Stimulated activated naive CD4-positive, alpha-beta T cell (primary cell): ENCODE measurements around the gene PTBP3.
"Not testable (repeated sequence)": the region's sequence is repeated elsewhere in the genome, so short reads cannot be mapped to it uniquely, and the experiment has no call there.

Experiments
- DNase-seq, 6 experiments: peaks; one replicate each; lab custom pipeline; 2025; lab: John Stamatoyannopoulos, UW

Gene PTBP3

DNA sequence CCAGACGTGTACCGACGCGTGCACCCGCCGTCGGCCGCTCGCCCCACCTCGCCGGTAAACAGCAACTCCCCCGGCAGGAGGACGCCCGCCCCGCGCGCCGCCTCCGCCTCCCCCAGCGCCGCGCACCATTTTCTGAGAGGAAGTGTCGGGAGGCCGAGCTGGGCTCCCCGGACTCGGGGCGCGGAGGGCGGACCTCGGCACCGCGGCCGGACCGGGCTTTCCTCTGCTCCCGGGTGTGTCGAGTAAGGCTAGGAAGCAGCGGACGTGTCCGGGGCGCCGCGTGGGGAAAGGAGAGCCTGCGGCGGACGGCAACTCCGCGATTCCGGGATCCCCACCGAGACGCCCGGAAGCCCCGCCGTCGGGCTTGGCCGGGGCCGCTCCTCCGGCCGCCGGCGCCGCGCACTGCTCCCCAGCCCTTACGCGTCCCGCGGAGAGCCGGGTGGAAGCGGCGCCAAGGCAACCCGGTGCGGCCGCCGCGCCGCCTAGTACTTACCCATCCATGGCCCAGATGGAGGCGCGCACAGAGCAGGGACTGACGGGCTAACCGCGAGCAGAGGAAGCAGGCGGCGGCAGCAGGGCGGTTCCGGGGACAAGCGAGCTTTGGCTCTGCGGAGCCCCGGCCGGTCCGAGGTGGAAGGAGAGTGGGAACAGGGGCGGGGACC lies at the start of gene PTBP3:
PTBP3 (minus strand) TSS at position 643 of the 662 bp plus-strand sequence. CDS start 35,754 bp downstream, outside the sequence.
- peak; percentile 49 to 84 (median 73) for DNase-seq

- DNase-seq: no peak
Observed at GRCh38 chr9:112382501-112383364, 49.3 kb upstream of the PTBP3 start.

DNA sequence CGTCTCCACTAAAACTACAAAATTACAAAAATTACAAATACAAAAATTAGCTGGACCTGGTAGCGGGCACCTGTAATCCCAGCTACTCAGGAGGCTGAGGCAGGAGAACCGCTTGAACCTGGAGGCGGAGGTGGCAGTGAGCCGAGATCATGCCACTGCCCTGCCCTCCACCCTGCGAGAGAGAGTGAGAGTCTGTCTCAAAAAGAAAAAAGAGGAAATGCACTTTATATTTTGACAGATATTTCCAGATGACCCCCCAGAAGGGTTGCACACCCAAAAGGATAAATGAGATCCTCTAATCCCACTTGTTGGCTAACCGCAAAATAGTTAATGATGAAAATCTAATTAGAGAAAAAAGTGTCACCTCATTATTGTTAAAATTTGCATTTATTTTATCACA lies 48.6 kb upstream of the PTBP3 start:
- no peak for DNase-seq

GRCh38 chr9:112380825-112381221 lies 47.4 kb upstream of the PTBP3 start:
- DNase-seq: peak in 2 of 6 experiments; percentile 28 to 29

GRCh38 chr9:112380102-112380824 lies 46.8 kb upstream of the PTBP3 start, which contains the start of gene HSDL2:
HSDL2 (plus strand) TSS chr9:112380108; CDS start chr9:112380164, 56 bp downstream.
- peak in 1 of 6 experiments; percentile 46 for DNase-seq

DNA sequence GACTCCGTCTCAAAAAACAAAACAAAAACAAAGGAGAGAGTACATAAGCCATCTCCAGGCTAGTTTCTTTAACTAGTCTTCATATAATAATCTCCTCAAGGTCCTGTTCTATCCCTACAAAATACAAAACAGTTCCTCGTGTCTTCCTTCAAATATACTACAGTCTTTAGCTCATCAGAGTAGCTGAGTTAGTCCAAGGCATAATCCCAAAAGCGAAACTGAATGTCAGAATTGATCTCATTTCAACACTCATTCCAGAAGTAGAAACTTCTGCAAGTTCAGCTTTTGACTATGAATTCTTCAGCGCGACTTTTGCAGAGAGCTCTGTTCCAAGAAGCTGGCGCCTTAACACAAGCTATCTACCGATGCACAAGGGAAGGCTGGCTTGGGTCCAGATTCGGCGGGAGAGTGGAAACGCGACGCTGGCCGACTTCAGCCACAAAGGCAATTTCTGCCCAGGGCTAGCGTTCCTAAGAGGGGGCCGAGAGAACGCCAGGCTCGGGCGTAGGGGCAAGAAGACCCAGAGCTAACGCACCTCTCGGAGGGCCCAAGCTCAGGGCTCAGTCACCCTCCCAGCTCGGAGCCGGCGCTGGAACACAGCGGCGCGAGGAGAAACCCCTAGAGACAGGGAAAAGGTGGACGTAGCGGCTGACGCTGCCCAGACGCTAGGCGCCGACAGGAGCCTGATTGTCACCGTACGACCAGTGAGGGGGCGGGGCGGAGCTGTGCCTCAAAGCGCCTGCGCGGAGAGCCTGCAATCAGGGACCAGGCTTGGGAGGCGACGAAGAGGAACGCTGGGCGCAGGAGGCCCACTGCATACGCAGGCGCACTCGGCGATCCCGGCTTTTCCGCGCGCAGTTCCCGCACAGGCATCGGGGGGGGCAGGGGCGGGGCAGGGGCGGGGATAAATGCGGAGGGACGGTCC lies 46.0 kb upstream of the PTBP3 start:
- peak; percentile 86 to 97 (median 93) for DNase-seq

- no peak for DNase-seq
Observed at GRCh38 chr9:112378328-112379176, 45.1 kb upstream of the PTBP3 start.

- DNase-seq: no peak
Observed at GRCh38 chr9:112377684-112378327, 44.4 kb upstream of the PTBP3 start.

DNA sequence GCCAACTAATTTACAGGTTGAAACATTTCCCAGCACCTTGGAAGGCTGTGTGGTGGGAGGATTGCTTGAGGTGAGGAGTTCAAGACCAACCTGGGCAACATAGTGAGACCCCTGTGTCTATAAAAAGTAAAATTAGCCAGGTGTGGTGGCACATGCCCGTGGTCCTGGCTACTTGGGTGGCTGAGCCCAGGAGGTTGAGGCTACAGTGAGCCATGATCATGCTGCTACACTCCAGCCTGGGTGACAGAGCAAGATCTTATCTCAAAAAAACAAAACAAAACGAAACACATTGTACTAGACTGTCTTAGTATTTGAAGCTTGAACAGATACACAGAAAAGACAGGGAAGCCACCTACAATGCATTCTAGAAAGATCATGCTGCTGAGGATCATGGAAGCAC lies 43.7 kb upstream of the PTBP3 start:
- no peak for DNase-seq

GRCh38 chr9:112375361-112375760 lies 41.9 kb upstream of the PTBP3 start:
- DNase-seq: no peak

DNA sequence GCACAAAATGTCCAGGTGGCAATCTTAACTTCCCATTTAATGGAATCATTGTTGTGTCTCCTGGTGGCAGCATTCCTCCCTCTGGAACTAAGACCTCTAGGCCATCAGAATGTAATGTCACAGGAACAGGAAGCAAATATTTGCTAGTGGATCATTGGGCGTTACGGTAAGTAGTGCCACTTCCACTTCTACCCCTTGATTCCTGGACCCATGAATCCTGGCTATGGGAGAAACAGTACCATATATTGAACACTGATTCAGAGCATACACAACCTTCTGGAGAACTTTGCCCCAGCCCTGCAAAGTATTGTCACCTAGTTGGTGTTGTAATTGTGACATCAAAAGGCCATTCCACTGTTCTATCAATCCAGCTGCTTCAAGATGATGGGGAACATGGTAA lies 40.8 kb upstream of the PTBP3 start:
- DNase-seq: not testable (repeated sequence)

DNA sequence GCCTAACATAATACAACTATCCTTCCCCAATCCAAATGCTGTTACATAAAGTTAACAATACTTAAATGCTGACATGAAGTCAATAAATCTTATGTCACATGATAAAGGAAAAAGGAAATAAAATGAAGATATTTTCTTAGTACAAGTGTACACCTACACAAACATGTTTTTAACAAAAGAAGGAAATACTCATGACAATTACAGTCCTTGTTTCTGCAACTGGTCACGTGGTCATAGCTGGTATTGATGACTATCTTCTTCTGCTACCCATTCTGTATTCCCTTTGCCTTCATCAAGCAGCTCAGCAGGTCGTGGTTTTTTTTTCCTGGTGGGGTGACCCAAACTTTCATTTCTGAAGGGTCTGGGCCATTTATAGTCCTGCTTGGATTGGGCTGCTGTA lies 40.2 kb upstream of the PTBP3 start:
- not testable (repeated sequence) for DNase-seq

- no peak for DNase-seq
Observed at GRCh38 chr9:112371060-112371459, 37.6 kb upstream of the PTBP3 start.

GRCh38 chr9:112369817-112370216 lies 36.4 kb upstream of the PTBP3 start:
- no peak for DNase-seq

- DNase-seq: no peak
Observed at GRCh38 chr9:112367465-112367864, 34.0 kb upstream of the PTBP3 start.

DNA sequence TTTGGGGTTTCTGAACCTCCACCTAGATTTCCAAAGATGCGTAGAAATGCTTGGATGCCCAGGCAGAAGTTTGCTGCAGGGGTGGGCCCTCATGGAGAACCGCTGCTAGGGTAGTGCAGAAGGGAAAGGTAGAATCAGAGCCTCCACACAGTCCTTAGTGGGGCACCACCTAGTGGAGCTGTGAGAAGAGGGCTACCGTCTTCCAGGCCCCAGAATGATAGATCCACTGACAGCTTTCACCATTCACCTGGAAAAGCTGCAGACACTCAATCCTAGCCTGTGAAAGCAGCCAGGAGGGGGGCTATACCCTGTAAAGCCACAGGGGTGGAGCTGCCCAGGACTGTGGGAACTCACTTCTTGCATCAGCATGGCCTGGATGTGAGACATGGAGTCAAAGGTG lies 33.2 kb upstream of the PTBP3 start:
- no peak for DNase-seq

DNA sequence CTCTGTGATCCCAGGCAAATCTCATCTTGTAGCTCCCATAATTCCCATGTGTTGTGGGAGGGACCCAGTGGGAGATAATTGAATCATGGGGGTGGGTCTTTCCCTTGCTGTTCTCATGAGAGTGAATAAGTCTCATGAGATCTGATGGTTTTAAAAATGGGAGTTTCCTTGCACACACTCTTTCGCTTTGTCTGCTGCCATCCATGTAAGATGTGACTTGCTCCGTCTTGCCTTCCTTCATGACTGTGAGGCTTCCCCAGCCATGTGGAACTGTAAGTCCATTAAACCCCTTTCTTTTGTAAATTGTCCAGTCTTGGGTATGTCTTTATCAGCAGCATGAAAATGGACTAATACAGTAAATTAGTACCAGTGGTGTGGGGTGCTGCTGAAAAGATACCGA lies 31.8 kb upstream of the PTBP3 start:
- DNase-seq: not testable (repeated sequence)

GRCh38 chr9:112364761-112365160 lies 31.3 kb upstream of the PTBP3 start:
- DNase-seq: no peak

DNA sequence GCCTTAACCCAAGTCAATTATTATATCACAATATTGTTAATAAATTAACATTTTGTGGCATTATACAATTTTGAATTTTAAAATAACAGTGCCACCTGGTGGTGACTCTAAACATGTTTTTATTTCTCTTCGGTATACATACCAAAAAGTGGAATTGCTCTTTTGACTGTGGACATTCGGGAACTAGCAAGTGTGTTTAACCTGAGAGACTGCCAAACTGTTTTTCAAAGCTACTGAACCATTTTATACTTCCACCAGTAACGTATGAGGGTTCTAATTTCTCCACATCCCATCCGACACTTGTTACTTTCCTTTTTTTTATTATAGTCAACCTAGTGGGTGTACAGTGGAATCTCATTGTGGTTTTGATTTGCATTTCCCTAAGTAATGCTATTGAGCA lies 28.2 kb upstream of the PTBP3 start:
- peak in 2 of 6 experiments; percentile 38 to 59 for DNase-seq
